ENCODE data around the gene LCN1. TPM values are rescaled to one million over a fixed set of nuclear protein-coding genes. Genes with fewer than 3 reads are reported as not detected.
A peak's percentile ranks its signal among the peaks of the same experiment; 100 is the strongest.

Gene LCN1
- total RNA-seq, 2 donors from 2014 or later, result not detected

- Histone ChIP-seq H3K4me1 (peaks cover 29% of the 10 kb centered on the region), H3K36me3 (replicated peaks in 1 of 2; ENCODE audit: insufficient read depth in 1 of 2, low read depth in 2 of 2) (no peaks in the 10 kb centered on the region), H3K9me3 (no peaks in the 10 kb centered on the region), H3K4me3 (no peak overlapping the region), H3K27me3 (no peaks in the 10 kb centered on the region), H3K27ac (peak overlapping the region in 2 of 4 donors; percentile 67 to 69)
- WGBS, 2 donors, result 51 to 80% methylated on average over 7 to 10 of the region's 10 CpGs
- TF ChIP-seq POLR2A (IDR thresholded peaks at IDR 0.05) (no peak), CTCF (IDR thresholded peaks at IDR 0.05) (no peak)
- intact Hi-C loops (cut with DNase I), result no loop called here
- ATAC-seq (peak; percentile 23), DNase-seq (no peak)
Observed at GRCh38 chr9:135476561-135477355, 44.5 kb upstream of the LCN1 start.

- no peaks in the 10 kb centered on the region for H3K9me3 ChIP-seq
- 82 to 87% methylated on average over 10 of the region's 10 CpGs for WGBS, 2 donors
- H3K27me3 ChIP-seq, result no peaks in the 10 kb centered on the region
- ATAC-seq (no peak), DNase-seq (no peak)
- no peaks in the 10 kb centered on the region for H3K36me3 ChIP-seq (replicated peaks in 1 of 2; ENCODE audit: insufficient read depth in 1 of 2, low read depth in 2 of 2)
- TF ChIP-seq CTCF (IDR thresholded peaks at IDR 0.05) (no peak), POLR2A (IDR thresholded peaks at IDR 0.05) (no peak)
- peak overlapping the region in 3 of 4 donors; percentile 88 to 95 (median 92) for H3K27ac ChIP-seq
- H3K4me3 ChIP-seq, result no peak overlapping the region
- intact Hi-C loops (cut with DNase I), result no loop called here
- peaks cover 34% of the 10 kb centered on the region for H3K4me1 ChIP-seq
Observed at GRCh38 chr9:135478191-135478590, 43.0 kb upstream of the LCN1 start.

GRCh38 chr9:135478829-135479468, 42.3 kb upstream of the LCN1 start:
- WGBS, 2 donors, result 1 to 3% methylated on average over 11 to 34 of the region's 64 CpGs
- H3K4me3 ChIP-seq, result peak overlapping the region in 1 of 2 donors; percentile 52
- ATAC-seq (peak; percentile 73), DNase-seq (peak; percentile 70 to 82 (median 79))
- peak overlapping the region; percentile 88 to 96 (median 94) for H3K27ac ChIP-seq
- no peaks in the 10 kb centered on the region for H3K27me3 ChIP-seq
- H3K4me1 ChIP-seq, result peaks cover 34% of the 10 kb centered on the region
- H3K9me3 ChIP-seq, result no peaks in the 10 kb centered on the region
- H3K36me3 ChIP-seq (replicated peaks in 1 of 2; ENCODE audit: insufficient read depth in 1 of 2, low read depth in 2 of 2), result peaks cover 0 to under 1% of the 10 kb centered on the region in 2 donors
- TF ChIP-seq POLR2A (IDR thresholded peaks at IDR 0.05), result peak; percentile 44 to 72 (median 70)
- peak in 3 of 7 experiments; percentile 6 to 13 (median 10) for TF ChIP-seq CTCF (IDR thresholded peaks at IDR 0.05)
- intact Hi-C loops (cut with DNase I), result no loop called here

GRCh38 chr9:135479469-135480052, 41.7 kb upstream of the LCN1 start, which contains the start of gene PPP1R26:
TSS of gene PPP1R26 (plus strand) at chr9:135479782. CDS start at chr9:135484511, 4,729 bp downstream.
- Histone ChIP-seq H3K4me1 (peaks cover 34% of the 10 kb centered on the region), H3K4me3 (peak within 1 kb of the TSS; percentile 78 to 85), H3K27ac (peak within 1 kb of the TSS; percentile 88 to 96 (median 94)), H3K36me3 (replicated peaks in 1 of 2; ENCODE audit: insufficient read depth in 1 of 2, low read depth in 2 of 2) (peaks cover 0 to 6% of the 10 kb centered on the region in 2 donors), H3K27me3 (no peaks in the 10 kb centered on the region), H3K9me3 (no peaks in the 10 kb centered on the region)
- ATAC-seq (peak; percentile 63), DNase-seq (peak; percentile 49 to 64 (median 57))
- WGBS, 2 donors, result no CpG with 5 or more reads among the region's 103 CpGs
- intact Hi-C loops (cut with DNase I), result no loop called here
- TF ChIP-seq CTCF (IDR thresholded peaks at IDR 0.05) (no peak), POLR2A (IDR thresholded peaks at IDR 0.05) (no peak)

Data from body of pancreas (tissue), 4 donors.